H7 (cell line): Measurements from ENCODE around the gene STEAP2. TPM values are rescaled to one million over a fixed set of nuclear protein-coding genes. Genes with fewer than 3 reads are reported as not detected.
A peak's percentile ranks its signal among the peaks of the same experiment; 100 is the strongest.
"Not testable (repeated sequence)": the region's sequence is repeated elsewhere in the genome, so short reads cannot be mapped to it uniquely, and the experiment has no call there.

Experiments
- DNase-seq: peaks from one replicate; pipeline ENCODE4 v3.0.0; 2012
- H3K27me3 ChIP-seq: 2 replicates; pipeline ENCODE4 v1.6.0; 2011; ENCODE audit warnings: mild to moderate bottlenecking, low read length; ENCODE audit not compliant: control insufficient read depth, insufficient read depth
- H3K36me3 ChIP-seq: replicated peaks from 2 replicates; pipeline ENCODE4 v1.5.1; 2011; ENCODE audit warnings: low read length; ENCODE audit not compliant: control insufficient read depth, insufficient read depth
- H3K4me3 ChIP-seq: 2 replicates; pipeline ENCODE4 v1.5.1; 2011; ENCODE audit warnings: low read depth, mild to moderate bottlenecking, control low read depth, low read length, moderate library complexity; ENCODE audit not compliant: insufficient read depth
- total RNA-seq: library from RNA; depleted of rRNA; stranded (reverse); fragments of >200 nt; shearing (Covaris generic); gene quantifications from 2 replicates; pipeline ENCODE4 v1.2.3, GENCODE V29; 2014

Gene STEAP2
- total RNA-seq, 1 experiment from 2014 or later, result 8.8 TPM

DNA sequence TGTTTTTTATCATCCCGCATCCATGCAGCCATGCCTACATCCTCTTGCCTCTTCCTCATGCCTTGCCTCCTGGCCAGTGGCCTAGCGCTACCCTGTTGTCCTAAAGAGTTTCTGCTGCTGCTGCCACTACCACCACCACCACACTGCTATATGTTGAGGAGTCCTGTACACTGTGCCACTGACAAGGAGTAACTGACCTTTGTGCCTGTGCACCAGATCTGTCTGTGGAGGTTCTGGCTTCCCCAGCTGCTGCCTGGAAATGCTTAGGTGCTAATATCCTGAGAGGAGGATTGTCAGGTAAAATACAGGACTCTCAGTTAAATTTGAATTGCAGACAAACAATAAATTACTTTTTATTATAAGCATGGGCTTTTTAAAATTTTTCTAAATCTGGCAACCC, 26.5 kb downstream of the STEAP2 start:
- Histone ChIP-seq H3K36me3 (peaks cover 1% of the 10 kb centered on the region; the same call in 1 of the 2 replicates), H3K27me3 (no peaks in the 10 kb centered on the region), H3K4me3 (no peak overlapping the region)
- DNase-seq, result no peak

DNA sequence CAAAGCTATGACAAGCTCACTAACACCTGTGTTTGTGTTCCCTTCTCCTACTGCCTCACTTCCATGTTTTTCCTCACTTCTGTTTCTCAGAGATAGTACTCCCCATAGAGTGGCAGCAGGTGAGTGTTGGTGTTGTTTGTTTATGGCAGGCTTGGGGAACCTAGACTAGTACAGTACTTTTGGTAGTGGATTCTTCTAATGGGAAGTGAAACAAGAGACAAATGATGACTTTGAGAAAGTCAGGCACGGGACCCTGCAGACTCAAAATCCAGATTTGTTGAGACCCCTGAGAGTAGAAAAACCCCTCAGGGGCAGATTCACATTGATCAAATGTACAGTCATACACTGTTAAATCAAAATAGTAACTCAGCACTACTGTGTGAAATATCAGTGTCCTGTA, 27.0 kb downstream of the STEAP2 start:
- DNase-seq, result no peak
- 0 out of 2 replicates have a peak, but pooled peaks cover 1% of the 10 kb centered on the region for H3K36me3 ChIP-seq
- peaks cover 2% of the 10 kb centered on the region; the same call in 1 of the 2 replicates for H3K27me3 ChIP-seq
- no peak overlapping the region for H3K4me3 ChIP-seq

DNA sequence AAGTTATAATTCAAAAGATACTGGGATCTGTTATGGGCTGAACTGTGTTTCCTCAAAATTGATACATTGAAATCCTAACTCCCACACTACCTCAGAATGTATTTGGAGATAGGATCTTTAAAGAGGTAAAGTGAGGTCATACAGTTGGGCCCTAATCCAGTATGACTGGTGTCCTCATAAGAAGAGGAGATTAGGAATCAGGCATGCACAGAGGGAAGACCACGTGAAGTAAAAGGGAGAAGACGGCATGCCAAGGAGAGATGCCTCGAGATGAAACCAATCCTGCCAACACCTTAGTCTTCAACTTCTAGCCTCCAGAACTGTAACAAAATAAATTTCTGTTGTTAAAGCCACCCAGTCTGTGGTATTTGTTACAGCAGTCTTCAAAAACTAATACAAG, 27.5 kb downstream of the STEAP2 start:
- no peak overlapping the region for H3K4me3 ChIP-seq
- no peak for DNase-seq
- H3K36me3 ChIP-seq, result 0 out of 2 replicates have a peak, but pooled peaks cover 1% of the 10 kb centered on the region
- H3K27me3 ChIP-seq, result peaks cover 6% of the 10 kb centered on the region

DNA sequence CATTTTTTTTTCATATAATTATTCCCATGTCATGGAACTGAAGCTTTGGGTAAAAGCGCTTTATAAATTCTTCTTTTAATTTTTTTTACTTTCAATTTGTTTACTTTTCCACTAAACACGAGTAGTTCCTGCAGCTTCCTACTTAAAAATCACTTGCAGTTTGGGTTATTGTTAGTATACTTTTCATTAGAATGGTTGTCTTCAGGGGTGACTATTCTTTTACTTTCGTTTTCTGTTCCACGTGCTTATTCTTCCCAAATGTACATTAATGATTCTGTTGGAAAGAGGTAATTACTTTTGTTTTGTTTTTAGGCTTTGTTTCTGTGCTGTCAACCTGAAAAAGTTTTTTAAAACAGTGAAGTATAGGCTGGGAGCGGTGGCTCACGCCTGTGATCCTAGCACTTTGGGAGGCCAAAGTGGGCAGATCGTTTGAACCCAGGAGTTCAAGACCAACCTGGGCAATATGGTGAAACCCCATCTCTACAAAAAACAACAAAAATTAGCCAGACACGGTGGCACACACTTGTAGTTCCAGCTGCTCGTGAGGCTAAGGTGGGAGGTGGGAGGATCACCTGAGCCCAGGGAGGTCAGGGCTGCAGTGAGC, 28.2 kb downstream of the STEAP2 start:
- no peak for DNase-seq
- H3K36me3 ChIP-seq, result 0 out of 2 replicates have a peak, but pooled peaks cover 1% of the 10 kb centered on the region
- peaks cover 12% of the 10 kb centered on the region for H3K27me3 ChIP-seq
- no peak overlapping the region for H3K4me3 ChIP-seq

DNA sequence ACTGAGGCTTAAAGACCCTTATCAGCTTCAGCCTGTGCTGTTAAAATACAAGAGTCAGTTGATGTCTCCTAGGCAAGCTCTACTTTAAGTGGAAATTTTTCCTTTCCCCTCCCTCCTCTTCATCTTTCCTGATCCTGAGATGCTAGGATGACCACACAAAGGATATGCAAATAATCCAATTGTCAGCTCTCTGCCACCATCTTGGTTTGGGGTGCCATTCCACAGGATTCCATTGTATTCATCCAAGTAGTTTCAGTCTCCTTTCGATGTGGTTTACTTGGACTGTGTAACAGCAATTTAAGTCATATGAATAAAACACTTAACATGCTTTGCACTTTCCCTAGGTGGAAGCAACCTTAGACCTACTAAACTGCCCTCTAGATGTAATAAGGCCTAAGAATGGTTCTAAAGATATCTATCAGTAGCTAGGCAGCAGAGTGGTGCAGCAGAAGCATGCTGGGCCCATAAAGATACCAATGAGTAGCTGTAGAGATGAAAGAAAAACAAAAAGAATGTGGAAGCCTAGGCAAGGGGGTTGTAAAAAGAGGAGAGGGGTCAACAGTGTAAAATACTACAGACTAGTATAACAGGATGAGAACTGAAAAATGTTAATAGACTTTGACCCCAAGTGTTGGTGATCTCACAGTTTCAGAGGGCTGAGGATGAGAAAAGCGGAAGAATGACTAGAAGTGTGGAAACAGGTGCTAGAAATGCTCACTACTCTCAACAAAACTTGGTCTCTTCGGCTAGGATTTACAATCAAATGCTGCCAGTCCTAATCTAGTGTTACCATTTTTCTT, 31.0 kb downstream of the STEAP2 start:
- no peak for DNase-seq
- H3K36me3 ChIP-seq, result no peaks in the 10 kb centered on the region
- H3K4me3 ChIP-seq, result no peak overlapping the region
- H3K27me3 ChIP-seq, result peaks cover 16% of the 10 kb centered on the region

DNA sequence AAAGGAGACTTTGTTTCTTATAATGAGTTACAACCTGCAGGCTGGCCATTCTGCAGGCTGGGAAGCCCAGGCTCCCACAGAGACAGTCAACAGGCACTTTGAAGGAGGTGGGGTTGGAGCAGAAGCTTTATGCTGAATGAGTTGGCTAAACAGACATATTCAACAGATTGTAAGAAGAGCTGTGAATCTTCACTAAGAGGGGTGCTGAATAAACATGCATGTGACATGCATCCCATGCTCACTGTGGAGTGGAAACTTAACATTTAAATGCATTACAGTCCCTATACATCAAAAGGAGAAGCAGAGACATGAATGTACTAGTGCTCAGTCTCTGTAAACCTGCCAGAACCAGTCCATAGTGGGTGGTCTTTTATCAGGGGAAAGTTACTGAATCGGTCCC, 32.0 kb downstream of the STEAP2 start:
- Histone ChIP-seq H3K36me3 (no peaks in the 10 kb centered on the region), H3K4me3 (no peak overlapping the region), H3K27me3 (peaks cover 16% of the 10 kb centered on the region)
- no peak for DNase-seq

DNA sequence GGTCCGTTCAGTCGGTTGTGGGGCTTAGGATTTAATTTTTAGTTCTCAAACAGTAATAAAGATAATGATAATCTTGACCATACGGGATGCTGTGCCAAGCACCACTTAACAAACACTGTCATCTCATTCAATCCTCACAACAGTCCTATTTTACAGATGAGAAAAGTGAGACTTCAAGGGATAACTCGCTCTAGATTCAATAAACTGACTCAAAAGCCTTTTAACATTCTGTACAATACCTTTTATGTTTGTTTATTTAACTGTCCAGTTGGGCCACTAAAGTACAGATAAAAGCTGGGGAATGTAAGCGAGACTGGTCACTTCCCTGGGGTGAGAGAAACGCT, 33.0 kb downstream of the STEAP2 start:
- peak overlapping the region; percentile 69 for H3K4me3 ChIP-seq
- no peaks in the 10 kb centered on the region for H3K36me3 ChIP-seq
- DNase-seq, result no peak
- H3K27me3 ChIP-seq, result peaks cover 16% of the 10 kb centered on the region

DNA sequence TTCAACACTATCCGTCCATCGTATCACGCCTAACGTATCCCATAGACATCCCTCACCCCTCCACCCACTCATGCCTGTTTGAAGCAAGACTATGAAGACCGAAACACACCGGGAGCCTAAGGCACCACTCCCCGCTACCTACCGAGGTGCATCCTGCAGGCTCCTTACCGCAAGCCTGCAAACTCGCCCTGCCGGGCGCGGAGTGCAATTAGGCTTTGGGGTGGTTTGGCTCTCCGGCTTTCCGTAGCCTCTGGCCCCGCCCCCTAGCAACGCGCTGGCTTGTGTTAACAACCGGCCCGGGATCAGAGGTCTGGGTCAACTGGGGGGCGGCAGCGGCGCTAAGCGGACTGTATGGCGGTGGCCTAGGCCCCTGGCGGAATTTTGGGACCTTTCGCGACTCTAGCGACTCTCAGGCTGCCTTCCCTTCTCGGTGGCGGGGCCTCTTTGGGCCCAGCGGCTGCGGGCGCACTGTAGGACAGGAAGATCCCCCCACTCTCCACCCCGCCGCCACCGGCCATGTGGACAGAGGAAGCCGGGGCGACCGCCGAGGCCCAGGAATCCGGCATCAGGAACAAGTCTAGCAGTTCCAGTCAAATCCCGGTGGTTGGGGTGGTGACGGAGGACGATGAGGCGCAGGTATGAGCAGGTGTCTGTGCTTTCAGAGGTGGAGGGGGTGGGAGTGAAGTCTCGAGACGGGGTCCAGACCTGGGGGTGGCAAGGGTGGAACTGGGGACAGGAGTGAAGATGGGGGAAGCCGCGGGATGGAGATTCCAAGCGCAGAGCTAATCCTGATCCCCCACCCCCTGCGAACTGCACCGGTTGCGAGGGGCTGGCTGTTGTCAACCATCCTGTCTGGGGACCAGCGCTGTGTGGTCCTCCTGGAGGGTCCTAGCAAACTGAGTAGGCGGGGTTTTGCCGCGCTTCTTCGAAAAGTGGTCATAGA, 33.6 kb downstream of the STEAP2 start, which contains the start of gene CFAP69:
Gene CFAP69 (plus strand): TSS at position 266 of the 943 bp plus-strand sequence. CDS start 251 bp downstream, at position 517.
- Histone ChIP-seq H3K36me3 (no peaks in the 10 kb centered on the region), H3K27me3 (peaks cover 16% of the 10 kb centered on the region), H3K4me3 (peak within 1 kb of the TSS; percentile 69)
- peak; percentile 87 for DNase-seq

DNA sequence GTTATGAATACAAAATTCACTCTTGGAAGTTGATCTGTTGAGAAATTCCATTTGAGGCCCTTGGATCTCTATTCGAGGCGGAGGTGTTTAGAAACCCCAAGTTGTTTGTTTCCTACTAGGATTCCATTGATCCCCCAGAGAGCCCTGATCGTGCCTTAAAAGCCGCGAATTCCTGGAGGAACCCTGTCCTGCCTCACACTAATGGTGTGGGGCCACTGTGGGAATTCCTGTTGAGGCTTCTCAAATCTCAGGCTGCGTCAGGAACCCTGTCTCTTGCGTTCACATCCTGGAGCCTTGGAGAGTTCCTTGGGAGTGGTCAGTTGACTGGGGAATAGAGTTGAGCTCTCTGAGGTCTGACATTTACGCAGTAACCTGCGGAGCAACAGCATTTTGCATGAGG, 34.6 kb downstream of the STEAP2 start:
- H3K36me3 ChIP-seq, result no peaks in the 10 kb centered on the region
- DNase-seq, result peak; percentile 32
- H3K27me3 ChIP-seq, result peaks cover 16% of the 10 kb centered on the region
- H3K4me3 ChIP-seq, result peak overlapping the region; percentile 69

DNA sequence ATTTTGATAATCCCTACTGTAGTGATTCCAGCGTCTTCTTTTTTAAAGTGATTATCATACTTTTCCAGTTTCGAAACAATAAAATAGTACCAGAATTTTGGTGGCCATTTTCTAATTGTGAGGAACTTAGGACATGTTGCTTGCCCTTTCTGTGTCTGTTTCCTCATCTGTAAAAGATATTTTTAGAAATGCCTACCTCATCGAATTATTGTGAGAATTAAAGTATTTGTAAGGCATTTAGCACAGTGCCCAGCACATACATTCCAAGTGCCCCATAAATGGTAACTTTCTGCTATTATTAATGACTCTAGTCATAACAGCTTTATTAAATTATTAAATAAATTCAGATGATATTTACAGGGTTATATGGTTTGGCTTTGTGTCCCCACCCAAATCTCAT, 37.2 kb downstream of the STEAP2 start:
- no peak for DNase-seq
- H3K4me3 ChIP-seq, result no peak overlapping the region

DNA sequence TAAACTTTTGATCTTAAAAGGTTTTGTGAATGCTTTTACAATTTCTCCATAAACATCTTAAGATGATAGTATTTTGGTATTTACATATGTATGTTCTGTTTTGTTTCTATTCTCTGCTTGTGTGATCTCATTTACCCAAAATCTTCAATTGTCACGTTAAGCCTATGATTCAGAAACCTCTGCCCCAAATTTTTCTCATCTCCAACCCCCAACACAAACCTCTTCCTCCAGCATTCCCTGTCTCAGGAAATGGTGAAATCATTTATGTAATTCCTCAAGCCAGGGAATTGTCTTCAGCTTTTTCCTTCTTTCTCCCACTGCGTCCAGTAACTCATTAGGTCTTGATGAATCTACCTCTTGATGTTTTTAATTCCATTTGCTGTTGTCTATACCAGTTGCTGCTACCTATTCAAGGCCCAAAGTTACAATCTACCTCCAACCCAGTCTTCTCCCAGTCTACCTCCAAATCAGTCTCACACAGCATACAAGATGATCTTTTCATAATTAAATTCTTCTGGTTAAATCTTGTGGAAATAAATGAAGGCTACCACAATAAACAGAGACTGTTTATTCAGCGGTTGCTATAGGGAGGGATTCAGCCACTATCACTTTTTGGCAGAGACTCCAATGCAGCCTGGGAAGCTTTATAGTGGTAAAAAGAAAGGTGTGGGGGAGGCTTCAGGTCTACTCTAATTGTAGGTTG, 39.2 kb downstream of the STEAP2 start:
- H3K27me3 ChIP-seq, result peaks cover 2% of the 10 kb centered on the region; the same call in 1 of the 2 replicates
- no peak overlapping the region for H3K4me3 ChIP-seq
- H3K36me3 ChIP-seq, result no peaks in the 10 kb centered on the region
- no peak for DNase-seq

More for the DNA sequence above, 37.2 kb downstream of the STEAP2 start:
- Histone ChIP-seq H3K36me3 (no peaks in the 10 kb centered on the region), H3K27me3 (peaks cover 13% of the 10 kb centered on the region)

DNA sequence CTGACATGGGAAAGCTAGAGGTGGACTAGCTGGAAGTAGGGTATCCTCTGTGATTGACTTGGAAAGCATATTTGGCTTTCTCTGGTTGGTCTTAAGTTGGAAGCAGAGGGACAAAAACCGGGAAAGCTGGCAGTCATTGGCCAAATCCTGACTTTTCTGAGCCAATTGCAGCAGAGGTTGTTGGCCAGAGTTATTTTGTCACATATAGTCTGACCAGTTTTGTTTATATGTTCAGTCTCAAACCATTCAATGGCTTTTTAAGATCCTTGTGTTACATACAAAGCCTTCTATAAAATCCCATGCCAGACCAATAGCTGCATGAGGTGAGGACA, 39.7 kb downstream of the STEAP2 start:
- DNase-seq, result no peak
- no peaks in the 10 kb centered on the region for H3K36me3 ChIP-seq
- H3K27me3 ChIP-seq, result peaks cover 2% of the 10 kb centered on the region; the same call in 1 of the 2 replicates
- H3K4me3 ChIP-seq, result no peak overlapping the region

DNA sequence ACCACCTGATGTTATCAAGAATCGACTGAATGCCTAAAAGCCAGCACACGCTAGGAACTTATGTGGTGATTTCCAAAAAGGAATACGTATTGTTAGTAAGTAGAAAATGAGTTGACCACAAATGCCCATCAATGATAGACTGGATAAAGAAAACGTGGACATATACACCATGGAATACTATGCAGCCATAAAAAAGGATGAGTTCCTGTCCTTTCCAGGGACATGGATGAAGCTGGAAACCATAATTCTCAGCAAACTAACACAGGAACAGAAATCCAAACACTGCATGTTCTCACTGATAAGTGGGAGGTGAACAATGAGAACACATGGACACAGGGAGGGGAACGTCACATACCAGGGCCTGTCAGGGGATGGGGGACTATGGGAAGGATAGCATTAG, 44.5 kb downstream of the STEAP2 start:
- DNase-seq, H3K27me3 ChIP-seq, H3K36me3 ChIP-seq, H3K4me3 ChIP-seq: not testable (repeated sequence)

DNA sequence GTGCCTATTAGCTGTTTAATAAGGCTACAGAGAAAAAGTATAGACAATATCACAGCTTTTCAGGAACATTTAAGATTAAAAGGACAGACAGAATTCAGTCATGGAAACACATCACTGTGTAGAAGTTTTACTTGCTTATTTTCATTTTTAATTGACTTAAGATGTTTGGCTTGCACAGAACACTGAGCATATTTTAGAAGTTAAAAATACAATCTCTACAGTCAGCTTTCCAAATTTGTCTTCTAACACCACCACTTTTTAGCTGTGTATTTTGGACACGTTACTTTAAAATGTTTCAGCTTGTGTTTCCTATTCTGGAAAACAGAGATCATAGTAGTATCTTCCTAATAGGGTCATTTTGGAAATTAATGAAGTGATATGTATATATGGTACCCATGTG, 45.2 kb downstream of the STEAP2 start:
- Histone ChIP-seq H3K27me3 (no peaks in the 10 kb centered on the region), H3K36me3 (no peaks in the 10 kb centered on the region), H3K4me3 (no peak overlapping the region)
- no peak for DNase-seq
